GM12873 (cell line): ENCODE data around the gene NEURL1B.

Experiments used
- TF ChIP-seq, protein P1 (sequence below): IDR thresholded peaks from 2 replicates; pipeline ENCODE4 v1.5.1; 2012; ENCODE audit warnings: low read depth, mild to moderate bottlenecking, moderate library complexity, low read length, control low read depth; ENCODE audit not compliant: insufficient read depth; ENCODE audit errors: missing control alignments

NEURL1B gene

DNA sequence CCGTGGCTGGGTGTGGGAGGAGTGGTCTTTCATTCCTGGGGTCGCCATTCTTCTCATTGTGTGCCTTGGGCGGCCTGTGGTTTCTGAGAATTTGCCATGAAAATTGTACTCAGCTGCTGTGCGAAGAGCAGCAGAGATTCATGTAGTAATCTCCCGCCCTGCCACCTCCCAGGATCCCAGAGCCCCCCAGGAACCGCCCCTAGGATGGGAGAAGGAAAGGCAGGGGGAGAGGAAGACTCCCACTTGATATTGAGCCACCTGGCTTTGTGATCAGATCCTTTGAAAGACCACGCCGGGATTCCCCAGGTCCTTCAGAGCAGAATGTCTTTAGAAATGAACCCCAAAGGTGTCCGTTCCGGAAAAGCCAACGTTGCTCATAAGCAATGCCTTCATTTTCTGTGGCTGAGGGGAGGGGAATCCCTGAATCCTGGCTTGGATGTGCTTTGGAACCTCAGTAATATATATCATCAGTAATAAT is 27.6 kb downstream of the NEURL1B start:
- TF ChIP-seq, protein P1, sequence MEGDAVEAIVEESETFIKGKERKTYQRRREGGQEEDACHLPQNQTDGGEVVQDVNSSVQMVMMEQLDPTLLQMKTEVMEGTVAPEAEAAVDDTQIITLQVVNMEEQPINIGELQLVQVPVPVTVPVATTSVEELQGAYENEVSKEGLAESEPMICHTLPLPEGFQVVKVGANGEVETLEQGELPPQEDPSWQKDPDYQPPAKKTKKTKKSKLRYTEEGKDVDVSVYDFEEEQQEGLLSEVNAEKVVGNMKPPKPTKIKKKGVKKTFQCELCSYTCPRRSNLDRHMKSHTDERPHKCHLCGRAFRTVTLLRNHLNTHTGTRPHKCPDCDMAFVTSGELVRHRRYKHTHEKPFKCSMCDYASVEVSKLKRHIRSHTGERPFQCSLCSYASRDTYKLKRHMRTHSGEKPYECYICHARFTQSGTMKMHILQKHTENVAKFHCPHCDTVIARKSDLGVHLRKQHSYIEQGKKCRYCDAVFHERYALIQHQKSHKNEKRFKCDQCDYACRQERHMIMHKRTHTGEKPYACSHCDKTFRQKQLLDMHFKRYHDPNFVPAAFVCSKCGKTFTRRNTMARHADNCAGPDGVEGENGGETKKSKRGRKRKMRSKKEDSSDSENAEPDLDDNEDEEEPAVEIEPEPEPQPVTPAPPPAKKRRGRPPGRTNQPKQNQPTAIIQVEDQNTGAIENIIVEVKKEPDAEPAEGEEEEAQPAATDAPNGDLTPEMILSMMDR = no peak

DNA sequence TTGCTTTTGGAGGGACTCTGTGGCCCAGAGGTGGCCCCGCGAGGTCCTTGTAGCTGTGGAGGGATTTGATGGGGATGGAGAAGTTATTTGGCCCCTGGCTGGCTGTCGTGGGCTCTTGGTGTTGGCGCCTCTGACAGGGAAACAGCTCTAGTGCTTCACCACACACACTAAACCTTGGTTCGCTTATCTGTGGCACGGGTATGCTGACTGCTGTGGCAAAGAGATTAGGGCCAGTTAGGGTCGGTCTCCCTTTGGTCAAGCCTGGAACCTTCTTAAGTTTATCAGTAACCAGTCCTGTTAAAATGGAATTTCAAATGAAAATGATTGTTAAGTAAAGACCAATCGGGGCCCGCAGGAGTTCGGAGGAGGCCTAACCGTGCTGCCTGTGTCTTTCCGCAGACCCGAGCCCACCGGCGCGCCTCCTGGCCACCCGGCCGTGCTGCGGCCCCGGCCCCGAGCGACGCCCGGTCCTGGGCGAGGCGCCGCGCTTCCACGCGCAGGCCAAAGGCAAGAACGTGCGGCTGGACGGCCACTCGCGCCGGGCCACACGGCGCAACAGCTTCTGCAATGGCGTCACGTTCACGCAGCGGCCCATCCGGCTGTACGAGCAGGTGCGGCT is 28.4 kb downstream of the NEURL1B start:
- TF ChIP-seq, protein P1 = no peak

GRCh38 chr5:172670005-172670402 is 28.9 kb downstream of the NEURL1B start:
- TF ChIP-seq, protein P1 = no peak

- TF ChIP-seq, protein P1 = no peak
These were observed 29.4 kb downstream of the NEURL1B start for GRCh38 chr5:172670444-172670843.

- TF ChIP-seq, protein P1 = no peak
These were observed 30.0 kb downstream of the NEURL1B start for GRCh38 chr5:172671091-172671490.

DNA sequence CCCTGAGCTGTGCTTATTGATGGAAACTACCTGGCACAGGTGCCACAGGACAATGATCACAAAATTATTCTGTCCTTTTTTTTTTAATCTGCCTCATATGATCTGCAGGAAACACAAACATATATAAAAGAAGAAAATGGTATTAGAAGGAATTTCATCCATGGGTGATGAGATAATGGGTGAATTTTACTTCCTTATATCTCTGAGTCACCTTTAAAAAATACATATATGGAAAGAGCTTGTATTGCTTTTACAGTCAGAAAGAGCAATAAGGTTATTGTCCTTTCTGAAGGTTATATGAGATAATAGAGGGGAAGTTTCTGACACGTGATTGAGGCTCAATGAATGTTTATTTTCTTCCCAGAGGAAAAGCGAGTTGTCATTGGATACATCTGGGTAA is 31.6 kb downstream of the NEURL1B start:
- TF ChIP-seq, protein P1 = no peak

GRCh38 chr5:172674155-172674554 is 33.1 kb downstream of the NEURL1B start:
- TF ChIP-seq, protein P1 = no peak
